ENCODE data around the gene MAST1.
"Not testable (repeated sequence)": the region's sequence is repeated elsewhere in the genome, so short reads cannot be mapped to it uniquely, and the experiment has no call there.

Gene MAST1

DNA sequence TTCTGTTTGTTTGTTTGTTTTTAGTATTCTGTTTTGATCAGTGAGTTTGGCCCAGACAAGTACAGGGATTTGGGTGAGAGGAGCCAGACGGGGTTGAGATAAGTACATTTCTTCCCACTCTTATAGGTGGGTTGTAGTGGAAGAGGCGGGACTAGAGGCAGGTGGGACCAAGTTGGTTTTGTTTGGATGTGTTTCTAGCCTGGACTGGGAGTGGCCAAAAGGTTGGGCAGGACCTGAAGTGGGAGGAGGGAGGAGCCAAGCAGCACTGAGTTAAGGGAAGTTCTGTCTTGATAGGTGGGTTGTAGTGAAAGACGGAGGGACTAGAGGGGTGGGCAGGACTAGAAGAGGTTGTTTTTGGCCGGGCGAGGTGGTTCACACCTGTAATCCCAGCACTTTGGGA, 33.9 kb downstream of the MAST1 start:
- no peak for DNase-seq

DNA sequence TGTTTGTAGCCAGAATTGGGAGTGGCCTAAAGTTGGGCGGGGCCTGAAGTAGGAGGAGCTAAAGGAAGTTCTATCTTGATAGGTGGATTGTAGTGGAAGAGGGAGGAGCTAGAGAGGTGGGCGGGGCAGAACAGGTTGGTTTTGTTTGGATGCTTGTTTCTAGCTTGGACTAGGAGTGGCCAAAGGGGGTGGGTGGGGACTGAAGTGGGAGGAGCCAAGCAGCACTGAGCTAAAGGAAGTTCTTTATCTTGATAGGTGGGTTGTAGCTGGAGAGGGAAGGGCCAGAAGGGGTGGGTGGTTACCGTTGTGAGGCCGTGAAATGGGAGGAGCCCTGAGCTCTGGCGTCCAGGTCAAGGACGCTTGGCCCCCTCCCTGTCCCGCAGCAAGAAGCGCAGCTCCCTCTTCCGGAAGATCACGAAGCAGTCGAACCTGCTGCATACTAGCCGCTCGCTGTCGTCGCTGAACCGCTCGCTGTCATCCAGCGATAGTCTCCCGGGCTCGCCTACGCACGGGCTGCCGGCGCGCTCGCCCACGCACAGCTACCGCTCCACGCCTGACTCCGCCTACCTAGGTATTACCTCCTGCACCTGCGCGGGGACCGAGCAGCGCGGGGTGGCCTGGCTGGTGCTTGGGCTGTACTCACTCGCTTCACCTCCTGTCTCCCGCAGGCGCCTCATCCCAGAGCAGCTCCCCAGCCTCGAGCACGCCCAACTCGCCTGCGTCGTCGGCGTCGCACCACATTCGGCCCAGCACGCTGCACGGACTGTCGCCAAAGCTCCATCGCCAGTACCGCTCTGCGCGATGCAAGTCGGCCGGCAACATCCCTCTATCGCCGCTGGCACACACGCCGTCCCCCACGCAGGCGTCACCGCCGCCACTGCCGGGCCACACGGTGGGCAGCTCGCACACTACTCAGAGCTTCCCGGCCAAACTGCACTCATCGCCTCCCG, 34.9 kb downstream of the MAST1 start:
- DNase-seq, result peak; percentile 36

DNA sequence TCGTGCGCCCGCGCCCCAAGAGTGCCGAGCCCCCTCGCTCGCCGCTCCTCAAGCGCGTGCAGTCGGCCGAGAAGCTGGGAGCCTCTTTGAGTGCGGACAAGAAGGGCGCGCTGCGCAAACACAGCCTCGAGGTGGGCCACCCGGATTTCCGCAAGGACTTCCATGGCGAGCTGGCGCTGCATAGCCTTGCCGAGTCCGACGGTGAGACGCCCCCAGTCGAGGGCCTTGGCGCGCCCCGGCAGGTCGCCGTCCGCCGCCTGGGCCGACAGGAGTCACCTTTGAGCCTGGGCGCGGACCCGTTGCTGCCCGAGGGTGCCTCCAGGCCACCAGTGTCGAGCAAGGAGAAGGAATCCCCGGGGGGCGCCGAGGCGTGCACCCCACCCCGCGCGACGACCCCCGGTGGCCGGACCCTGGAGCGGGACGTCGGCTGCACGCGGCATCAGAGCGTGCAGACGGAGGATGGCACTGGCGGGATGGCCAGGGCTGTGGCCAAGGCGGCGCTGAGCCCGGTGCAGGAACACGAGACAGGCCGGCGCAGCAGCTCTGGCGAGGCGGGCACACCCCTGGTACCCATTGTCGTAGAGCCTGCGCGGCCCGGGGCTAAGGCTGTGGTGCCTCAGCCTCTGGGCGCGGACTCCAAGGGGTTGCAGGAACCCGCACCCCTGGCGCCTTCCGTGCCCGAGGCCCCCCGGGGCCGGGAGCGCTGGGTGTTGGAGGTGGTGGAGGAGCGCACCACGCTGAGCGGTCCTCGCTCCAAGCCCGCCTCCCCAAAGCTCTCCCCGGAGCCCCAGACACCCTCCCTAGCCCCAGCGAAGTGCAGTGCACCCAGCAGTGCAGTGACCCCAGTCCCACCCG, 35.8 kb downstream of the MAST1 start:
- DNase-seq, result no peak

DNA sequence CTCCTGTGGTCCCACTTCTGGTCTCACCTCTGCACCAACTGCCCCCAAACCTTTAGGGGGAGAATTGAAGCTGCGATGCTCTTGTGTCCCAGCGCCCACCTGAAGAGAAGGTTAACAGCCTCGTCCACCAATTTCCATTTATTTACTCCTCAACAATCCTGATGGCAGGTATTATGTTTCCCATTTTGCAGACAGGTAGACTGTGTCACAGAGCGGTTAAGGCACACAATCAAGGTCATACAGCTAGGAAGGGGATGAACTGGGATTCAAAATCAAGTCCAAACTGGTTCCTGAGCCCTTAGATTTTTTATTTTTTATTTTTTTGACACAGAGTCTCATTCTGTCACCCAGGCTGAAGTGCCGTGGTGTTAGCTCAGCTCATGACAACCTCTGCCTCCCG, 36.8 kb downstream of the MAST1 start:
- no peak for DNase-seq

DNA sequence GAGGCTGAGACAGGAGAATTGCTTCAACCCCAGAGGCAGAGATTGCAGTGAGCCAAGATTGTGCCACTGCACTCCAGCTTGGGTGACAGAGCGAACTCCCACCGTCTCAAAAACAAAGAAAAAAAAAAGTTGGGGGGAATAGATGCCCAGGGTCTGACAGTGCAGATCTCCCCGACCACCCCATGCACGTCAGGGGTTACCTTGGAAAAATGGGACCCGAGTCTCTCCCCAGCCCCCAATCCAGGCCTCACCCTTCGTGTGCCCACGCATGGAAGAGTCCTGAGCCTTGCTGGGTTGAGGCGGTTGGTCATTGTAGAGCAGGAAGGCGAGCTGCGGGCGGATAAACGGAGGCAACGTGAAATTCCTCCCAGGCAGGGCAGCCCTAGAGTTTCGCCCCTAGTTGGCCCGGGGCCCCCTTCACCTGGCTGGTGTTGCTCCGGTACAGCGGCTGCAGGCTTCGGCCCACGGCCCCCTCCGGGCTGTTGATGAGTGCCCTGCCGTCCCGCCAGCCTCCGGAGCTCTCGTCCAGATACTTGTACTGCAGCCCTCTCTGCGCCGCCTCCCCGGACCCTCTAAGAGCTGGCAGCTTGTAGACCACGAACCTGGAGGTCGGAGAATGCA, 42.3 kb downstream of the MAST1 start:
- DNase-seq, result no peak

DNA sequence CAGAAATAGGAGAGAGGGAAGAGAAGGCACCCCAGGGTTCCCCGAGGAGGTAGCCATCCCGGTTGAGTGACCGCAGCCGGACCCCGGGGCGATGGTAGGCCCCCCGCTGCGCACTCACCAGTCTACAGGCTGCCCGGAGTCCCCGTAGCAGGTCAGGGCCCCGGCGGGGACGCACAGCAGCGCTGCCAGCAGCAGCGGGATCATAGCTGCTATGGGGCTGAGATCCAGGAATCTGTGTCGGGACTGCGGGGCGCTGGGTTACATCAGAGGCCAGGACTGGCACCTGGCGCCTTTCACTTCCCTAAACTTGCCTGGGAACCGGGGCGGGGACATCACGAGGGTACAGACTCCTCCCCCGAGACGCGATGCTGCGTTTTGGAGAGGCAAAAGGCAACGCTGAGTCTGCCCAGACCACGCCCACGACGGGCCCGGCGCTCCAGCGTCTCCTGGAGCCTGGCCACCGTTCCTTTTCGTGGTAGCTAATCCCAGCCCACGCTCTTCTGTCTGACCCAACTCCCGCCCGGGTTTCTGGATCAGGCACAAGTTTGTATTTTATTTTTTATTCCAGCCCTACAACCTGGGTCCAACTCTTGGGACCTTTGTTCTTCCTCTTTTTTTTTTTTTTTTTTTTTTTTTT, 43.0 kb downstream of the MAST1 start, which contains the start of gene DNASE2:
Gene DNASE2 (minus strand): TSS at position 278 of the 637 bp plus-strand sequence. CDS start 74 bp downstream, at position 204.
- peak; percentile 85 for DNase-seq

DNA sequence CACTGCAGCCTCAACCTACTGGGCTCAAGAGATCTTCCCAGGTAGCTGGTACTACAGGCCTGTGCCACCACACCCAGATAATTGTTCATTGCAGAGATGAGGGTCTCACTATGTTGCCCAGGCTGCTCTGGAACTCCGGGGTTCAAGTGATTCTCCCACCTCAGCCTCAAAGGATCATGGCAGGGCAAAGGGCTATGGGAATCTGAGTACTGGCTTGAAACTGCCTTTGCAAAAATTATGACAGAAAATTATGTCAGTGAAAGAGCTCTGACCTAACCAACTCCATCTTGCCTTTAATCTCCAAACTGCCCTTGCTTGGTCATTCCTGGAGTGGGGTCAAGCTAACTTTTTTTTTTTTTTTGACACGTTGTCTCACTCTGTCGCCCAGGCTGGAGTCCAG, 44.3 kb downstream of the MAST1 start:
- DNase-seq, result no peak

DNA sequence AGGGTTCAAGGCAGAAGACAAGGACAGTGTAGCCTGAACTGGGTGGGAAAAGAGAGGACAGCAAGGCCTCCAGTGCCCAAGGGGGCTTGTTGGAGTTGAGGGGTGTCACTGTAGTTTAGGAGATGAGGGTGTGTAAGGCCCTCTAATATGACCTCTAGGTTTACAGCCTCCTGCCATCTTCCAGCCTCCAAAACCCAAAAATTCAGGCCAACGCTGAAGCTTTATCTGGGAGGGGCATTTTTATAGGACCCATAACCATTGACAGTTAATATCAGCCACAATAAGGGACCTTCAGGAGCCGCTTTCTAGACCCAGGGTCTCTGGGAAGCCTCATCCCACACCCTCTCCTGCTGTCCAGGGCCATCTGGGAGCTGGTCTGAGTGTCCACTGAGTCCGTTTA, 45.9 kb downstream of the MAST1 start:
- DNase-seq, result no peak

DNA sequence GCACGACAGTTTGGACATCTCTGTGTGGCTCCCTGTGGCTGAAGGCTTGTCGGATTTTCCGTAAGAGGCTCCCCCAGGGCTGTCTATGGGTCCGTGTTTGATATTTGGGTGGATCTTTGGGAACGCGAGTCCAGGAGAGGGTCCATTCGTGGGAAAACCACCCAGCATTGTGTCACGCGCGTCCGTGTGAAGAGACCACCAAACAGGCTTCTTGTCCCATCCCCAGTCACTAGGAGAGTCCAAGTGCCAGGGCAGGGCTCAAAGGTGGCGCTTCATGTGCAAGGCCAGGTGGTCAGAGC, 46.3 kb downstream of the MAST1 start:
- no peak for DNase-seq

DNA sequence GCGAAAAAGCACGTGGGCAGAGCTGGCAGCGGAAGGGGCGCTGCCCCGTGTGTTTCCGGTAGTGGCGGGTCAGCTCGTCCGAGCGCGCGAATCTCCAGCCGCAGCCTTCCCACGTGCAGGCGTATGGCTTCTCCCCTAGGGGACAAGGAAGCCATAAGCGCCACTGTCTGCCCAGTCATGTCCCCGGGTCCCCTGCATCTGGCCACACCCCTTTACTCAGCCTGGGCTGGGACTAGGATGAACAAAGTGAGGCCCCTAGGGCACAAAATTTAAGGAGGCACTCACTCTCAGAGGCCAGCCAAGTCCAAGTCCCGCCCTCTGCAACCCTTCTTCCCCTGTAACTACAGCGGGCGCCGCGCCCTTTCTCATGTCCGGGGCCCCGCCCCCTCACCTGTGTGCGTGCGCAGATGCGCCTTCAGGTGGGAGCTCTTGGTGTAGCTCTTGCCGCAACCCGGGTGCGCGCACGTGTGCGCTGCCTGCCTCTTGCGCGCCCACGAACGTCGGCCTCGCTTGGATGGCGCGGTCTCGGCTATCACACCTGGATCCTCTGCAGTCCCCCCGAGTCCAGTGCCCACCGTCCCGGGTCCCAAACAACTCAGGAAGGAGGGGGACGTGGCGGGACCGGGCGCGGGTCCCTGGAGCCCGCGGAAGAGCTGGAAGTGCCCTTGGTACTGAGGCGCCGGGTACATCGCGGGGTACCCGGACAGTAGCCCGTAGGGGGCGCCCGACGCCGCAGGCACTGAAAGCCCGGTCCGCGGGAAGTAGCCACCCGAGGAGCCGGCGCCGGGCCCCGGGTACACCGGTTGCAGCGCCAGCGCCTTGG, 46.8 kb downstream of the MAST1 start:
- DNase-seq, result peak; percentile 75

DNA sequence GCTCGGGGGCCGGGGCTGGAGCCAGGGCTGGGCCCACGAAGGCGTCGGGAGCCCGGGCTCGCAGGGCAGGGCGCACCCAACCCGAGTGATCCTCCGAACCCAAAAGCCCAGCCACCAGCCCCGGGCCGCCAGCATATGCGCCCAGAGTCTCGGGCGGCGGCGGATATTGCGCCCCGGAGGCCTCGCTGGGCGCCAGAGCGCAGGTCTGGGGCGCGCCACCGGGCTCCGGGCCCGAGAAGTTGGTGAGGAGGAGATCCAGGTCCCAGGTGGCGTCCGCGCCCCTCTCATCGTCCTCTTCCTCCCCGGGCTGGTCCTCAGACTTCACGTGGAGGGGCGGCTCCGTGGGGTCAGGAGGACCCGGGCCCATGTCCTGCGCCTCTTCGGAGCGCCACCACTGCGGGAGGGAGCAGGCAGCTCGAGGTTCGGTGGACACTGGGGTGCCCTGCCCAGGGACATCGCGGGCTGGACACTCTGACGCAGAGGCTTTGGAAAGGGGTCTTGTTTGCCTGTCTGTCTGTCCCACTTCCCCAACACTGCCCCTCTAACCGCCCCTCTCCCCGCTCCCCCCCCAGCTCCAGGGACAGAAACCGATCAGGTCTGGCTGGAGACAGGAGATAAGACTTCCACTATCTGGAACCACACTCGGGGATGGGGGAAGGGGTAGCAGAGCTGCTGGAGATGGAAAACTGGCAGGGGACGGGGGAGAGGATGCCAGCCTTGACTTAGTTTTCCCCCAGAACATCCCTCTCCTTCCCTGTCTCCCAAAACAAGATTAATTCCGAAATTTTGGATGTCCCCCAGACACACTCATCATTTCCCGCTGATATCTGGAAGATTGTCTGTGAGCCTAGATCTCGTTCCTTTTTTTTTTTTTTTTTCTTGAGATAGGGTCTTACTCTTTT, 47.7 kb downstream of the MAST1 start:
- DNase-seq, result no peak

DNA sequence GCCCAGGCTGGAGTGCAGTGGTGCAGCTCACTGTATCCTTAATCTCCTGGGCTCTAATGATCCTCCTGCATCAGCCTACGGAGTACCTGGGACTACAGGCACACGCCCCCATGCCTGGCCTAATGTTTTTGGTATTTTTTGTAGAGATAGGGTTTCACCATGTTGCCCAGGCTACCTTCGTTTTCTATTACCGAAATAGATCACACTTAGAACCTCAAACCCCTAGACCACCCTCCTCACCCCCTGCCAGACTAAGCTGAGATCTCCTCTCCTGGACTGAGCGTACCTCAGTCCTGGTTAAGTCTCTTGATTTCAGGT, 48.3 kb downstream of the MAST1 start:
- no peak for DNase-seq

DNA sequence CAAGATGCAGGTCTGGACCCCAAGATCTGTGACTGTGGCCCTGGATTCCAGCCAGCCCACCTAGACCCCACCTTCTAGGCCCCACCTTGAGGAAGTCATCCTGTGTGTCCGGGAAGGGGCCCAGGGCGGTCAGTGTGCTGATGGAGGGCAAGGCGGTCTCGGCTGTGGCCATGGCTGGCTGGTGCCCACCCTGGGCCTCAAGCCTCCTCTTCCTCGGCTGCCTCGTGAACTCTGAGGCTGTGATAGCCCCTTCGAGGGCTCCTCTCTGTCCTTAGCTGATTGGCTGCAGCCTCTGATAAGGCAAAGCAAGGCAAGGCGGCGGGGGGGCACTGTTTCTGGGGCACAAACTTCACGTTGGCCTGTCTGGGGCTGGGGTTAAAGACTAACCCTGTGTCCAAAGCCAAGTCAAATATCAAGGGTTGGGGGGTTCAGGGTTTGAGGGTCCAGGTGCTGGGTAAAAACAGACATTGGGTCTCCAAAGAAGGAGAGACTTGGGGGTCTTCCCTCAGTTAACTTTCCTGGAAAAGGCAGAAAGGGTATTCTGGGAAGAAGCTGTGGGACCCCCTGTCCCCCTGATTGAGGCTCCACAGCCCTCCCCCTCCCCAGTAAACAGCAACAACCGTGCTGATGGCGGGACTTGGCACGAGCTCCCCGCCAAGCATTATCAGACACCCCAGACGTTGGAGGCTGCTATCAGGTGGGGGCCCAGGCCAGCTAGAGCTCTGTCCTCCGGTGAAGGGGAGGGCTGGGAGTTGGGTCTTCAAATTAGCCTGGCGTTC, 48.8 kb downstream of the MAST1 start, which contains the start of gene KLF1:
Gene KLF1 (minus strand): TSS at position 233 of the 779 bp plus-strand sequence. CDS start 61 bp downstream, at position 172.
- DNase-seq, result no peak

DNA sequence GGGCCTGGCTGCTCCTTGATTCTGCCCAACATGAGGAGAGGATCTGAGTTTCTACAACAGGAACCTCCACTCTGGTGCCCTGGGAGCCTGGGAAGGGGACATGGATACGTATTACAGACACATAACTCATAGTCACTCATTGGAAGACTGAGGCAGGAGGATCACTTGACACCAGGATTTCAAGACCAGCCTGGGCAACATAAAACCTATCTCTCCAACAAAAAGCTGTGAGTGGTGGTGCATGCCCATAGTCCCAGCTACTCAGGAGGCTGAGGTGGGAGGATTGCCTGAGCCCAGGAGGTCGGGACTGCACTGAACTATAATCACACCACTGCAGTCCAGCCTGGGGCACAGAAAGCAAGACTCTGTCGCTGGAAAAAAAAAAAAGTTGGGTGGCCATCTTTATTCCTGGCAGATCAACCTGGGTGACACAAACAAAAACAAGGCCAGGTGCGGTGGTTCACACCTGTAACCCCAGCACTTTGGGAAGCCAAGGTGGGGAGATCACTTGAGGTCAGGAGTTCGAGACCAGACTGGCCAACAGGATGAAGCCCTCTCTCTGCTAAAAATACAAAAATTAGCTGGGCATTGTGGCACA, 49.8 kb downstream of the MAST1 start:
- no peak for DNase-seq

DNA sequence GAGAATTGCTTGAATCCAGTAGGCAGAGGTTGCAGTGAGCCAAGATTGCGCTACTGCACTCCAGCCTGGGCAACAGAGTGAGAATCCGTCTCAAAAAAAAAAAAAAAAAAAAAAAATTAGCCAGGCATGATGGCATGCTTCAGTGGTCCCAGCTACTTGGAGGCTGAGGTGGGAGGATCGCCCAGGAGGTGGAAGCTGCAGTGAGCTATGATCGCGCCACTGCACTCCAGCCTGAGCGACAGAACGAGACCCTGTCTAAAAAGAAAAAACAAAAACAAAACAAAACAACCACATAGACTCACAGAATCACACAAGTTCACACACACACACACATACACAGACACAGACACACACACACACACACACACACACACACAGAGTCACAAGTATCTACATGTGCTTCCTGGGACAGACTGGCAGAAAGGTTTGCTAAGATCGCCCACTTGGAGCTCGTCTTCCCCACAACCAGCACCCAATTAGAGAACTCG, 52.0 kb downstream of the MAST1 start:
- not testable (repeated sequence) for DNase-seq

DNA sequence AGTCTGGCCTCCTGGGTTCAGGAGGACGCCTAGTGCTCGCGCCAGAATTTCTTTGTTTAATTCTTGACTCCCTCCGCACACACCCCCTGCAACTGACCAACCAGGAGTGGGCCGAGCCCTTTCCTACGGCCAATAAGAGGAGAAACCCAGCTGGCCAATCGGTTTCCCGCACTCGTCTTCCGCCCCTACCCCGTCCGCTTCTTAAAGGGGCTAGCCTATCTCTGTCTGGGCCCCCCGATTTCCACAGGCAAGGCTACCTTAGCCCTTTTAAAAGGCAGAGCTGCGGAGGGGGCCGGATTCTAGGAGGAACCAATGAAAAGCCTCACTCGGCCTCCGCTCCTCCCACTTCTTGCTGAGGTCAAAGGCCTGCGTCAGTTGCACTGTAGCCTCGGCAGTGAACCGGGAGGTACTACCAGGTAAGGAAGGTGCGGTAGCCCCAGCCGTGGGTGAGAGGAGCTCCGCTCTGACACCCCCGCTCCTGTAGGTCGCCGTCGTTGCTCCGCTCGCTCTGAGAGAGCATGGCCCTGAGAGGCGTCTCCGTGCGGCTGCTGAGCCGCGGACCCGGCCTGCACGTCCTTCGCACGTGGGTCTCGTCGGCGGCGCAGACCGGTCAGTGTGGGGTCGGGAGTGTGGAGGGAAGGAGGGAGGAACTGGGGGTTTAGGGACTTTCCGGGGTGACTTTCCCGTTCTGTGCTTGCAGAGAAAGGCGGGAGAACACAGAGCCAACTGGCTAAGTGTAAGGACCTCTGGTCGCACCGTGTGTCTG, 52.7 kb downstream of the MAST1 start, which contains the start of gene GCDH:
Gene GCDH (plus strand): TSS at position 374 of the 766 bp plus-strand sequence. CDS start 145 bp downstream, at position 519.
- DNase-seq, result peak; percentile 87

DNA sequence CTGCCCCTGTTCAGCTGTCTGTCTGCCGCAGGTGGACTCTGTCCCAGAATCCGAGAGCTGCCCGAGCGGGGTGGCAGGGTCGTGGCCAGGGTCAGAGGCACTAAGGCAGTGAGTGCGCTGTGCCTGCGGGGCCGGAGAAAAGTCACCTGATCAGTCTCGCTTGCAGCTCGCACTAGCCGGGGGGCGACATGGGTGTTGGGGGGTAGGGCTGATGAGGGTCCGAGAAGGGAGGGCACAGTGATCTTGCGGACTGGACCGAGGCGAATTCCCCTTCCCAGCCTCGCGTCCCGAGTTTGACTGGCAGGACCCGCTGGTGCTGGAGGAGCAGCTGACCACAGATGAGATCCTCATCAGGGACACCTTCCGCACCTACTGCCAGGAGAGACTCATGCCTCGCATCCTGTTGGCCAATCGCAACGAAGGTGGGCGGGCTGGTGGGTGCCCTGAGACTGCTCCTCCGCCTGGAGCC, 53.3 kb downstream of the MAST1 start:
- DNase-seq, result no peak

DNA sequence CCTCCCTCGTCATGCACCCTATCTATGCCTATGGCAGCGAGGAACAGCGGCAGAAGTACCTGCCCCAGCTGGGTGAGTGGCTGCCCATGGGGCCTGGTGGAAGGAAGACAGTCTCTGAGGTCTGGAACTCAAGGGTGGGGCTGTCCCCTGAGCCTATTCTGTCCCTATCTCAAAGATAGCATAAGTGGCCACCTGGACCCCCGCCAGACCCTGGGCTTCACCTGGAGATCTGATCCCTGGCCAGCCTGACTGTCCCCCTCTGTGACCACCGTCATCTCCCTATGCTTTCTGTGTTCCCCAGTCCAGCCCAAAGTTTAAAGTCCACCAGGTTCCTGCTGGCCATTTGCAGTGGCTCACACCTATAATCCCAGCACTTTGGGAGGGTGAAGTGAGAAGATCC, 55.3 kb downstream of the MAST1 start:
- no peak for DNase-seq

All from right kidney (tissue), 1 donor.